Muscle of leg (tissue), 11 donors: ENCODE measurements around the gene SLC5A2. TPM values are rescaled to one million over a fixed set of nuclear protein-coding genes. Genes with fewer than 3 reads are reported as not detected.

Experiments used
- DNase-seq: peaks from one replicate; pipeline ENCODE4 v3.0.0; 2013
- H3K27ac ChIP-seq: one replicate; pipeline ENCODE4 v1.5.1; 2013; ENCODE audit warnings: mild to moderate bottlenecking, low read length, control low read depth
- H3K27me3 ChIP-seq: one replicate; pipeline ENCODE4 v1.6.1; 2013; ENCODE audit warnings: low read length; ENCODE audit not compliant: control insufficient read depth, insufficient read depth
- H3K36me3 ChIP-seq: one replicate; pipeline ENCODE4 v1.6.1; 2013; ENCODE audit warnings: low read length; ENCODE audit not compliant: control insufficient read depth, insufficient read depth
- H3K4me1 ChIP-seq: one replicate; pipeline ENCODE4 v1.6.1; 2013; ENCODE audit warnings: low read length; ENCODE audit not compliant: control insufficient read depth, insufficient read depth
- H3K4me3 ChIP-seq: one replicate; pipeline ENCODE4 v1.5.1; 2013; ENCODE audit warnings: low read length, control low read depth
- H3K9me3 ChIP-seq: replicated peaks from 2 replicates; pipeline ENCODE4 v1.6.1; 2013; ENCODE audit warnings: low read depth, low read length; ENCODE audit not compliant: control insufficient read depth
- WGBS: methylation state at CpG from one replicate; pipeline ENCODE4 v1.1.5; 2013; ENCODE audit warnings: missing lambda C conversion rate; ENCODE audit not compliant: insufficient coverage; 5-methylcytosine and 5-hydroxymethylcytosine counted together
- polyA plus RNA-seq, 8 donors: library from polyadenylated mRNA; unstranded; fragments of 120-200 nt; gene quantifications; one replicate each; pipeline versions ENCODE4 v1.2.1 to v1.2.3, GENCODE V29; 2013; ENCODE audit warnings: inconsistent platforms in 1 of 8, low replicate concordance in 1 of 8; ENCODE audit not compliant: insufficient read length in 8 of 8, insufficient read depth in 1 of 8
- total RNA-seq: library from RNA; stranded (reverse); fragments of 120-200 nt; gene quantifications from one replicate; pipeline ENCODE4 v1.2.4, GENCODE V29; 2013

The SLC5A2 gene
- total and polyA plus RNA-seq, 9 donors: 0.44 to 11.6 (median 8.7) TPM

DNA sequence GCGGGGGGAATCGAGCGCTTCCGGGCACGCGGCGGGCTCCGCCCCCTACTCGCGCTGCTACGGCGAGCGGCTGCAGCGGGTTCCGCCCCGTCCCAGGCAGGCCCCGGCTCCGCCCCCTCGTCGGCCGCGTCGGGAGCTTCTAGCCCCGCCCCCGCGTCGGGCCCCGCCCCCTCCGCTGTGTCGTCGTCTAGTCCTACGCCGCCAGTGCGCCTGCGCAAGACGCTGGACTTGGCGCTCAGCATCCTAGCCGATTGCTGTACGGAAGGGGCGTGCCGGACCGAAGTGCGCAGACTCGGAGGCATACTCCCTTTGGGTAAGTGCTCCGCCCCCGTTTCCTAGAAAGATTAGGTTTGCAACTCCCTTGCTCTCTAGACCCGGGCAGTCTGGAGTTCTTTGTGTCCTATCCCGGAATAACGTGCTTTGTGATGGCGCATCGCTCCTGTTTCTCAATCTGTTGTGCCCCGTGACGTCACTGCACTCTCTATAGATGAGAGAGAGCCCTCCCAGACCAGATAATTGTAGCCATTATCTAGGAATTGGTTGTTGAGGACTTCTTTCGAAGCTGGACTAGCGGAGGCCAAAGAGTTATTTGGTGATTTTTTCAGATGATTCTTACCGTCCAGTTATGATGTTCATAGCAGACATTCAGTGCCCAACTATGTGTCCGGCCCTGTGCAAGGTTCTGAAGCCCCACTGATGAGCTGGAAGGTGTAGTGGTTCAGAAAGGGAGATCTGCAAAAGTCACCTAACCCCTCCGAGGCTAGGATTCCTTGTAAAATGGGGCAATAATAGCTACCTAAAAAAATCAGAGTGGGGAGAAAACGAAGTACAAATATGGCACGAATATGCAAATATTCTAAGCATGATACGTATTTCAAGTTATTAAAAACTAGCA, 23.0 kb upstream of the SLC5A2 start:
- Histone ChIP-seq H3K9me3 (no peaks in the 10 kb centered on the region), H3K27ac (peak overlapping the region; percentile 99), H3K36me3 (peaks cover 41% of the 10 kb centered on the region), H3K4me3 (peak overlapping the region; percentile 89), H3K27me3 (no peaks in the 10 kb centered on the region), H3K4me1 (peaks cover 40% of the 10 kb centered on the region)
- DNase-seq: peak; percentile 100
- under 1% methylated on average over 55 of the region's 61 CpGs for WGBS

DNA sequence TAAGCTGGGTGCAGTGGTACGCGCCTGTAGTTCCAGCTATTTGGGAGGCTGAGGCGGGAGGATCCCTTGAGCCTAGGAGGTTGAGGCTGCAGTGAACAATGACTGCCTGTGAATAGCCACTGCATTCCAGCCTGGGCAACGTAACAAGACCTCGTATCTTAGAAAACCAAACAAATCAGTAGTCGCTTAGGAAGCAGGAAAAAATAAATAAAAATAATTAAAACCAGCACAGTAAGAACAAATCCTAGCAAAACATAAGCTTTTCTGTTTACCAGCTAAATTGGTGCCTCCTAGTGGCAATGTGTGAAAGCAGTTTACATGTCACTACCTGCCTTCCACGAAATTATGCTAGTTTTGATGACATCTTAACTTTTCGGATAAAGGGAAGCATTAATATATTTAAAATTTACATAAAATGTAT, 22.3 kb upstream of the SLC5A2 start:
- DNase-seq: peak; percentile 71
- no peak overlapping the region for H3K4me3 ChIP-seq
- WGBS: 100% methylated on average over 1 of the region's 8 CpGs
- peaks cover 42% of the 10 kb centered on the region for H3K36me3 ChIP-seq
- H3K27ac ChIP-seq: peak overlapping the region; percentile 96
- no peaks in the 10 kb centered on the region for H3K27me3 ChIP-seq
- H3K4me1 ChIP-seq: peaks cover 34% of the 10 kb centered on the region
- no peaks in the 10 kb centered on the region for H3K9me3 ChIP-seq

- Histone ChIP-seq H3K9me3 (no peaks in the 10 kb centered on the region), H3K4me3 (no peak overlapping the region), H3K4me1 (peaks cover 30% of the 10 kb centered on the region), H3K36me3 (peaks cover 47% of the 10 kb centered on the region), H3K27me3 (no peaks in the 10 kb centered on the region), H3K27ac (no peak overlapping the region)
- 84% methylated on average over 4 of the region's 10 CpGs for WGBS
- DNase-seq: no peak
Measured at GRCh38 chr16:31461201-31461920, 21.6 kb upstream of the SLC5A2 start.

- WGBS: 92% methylated on average over 34 of the region's 35 CpGs
- no peak for DNase-seq
- H3K36me3 ChIP-seq: peaks cover 46% of the 10 kb centered on the region
- H3K9me3 ChIP-seq: no peaks in the 10 kb centered on the region
- no peak overlapping the region for H3K4me3 ChIP-seq
- H3K27me3 ChIP-seq: no peaks in the 10 kb centered on the region
- peaks cover 26% of the 10 kb centered on the region for H3K4me1 ChIP-seq
- no peak overlapping the region for H3K27ac ChIP-seq
Measured at GRCh38 chr16:31461921-31462804, 20.8 kb upstream of the SLC5A2 start.

DNA sequence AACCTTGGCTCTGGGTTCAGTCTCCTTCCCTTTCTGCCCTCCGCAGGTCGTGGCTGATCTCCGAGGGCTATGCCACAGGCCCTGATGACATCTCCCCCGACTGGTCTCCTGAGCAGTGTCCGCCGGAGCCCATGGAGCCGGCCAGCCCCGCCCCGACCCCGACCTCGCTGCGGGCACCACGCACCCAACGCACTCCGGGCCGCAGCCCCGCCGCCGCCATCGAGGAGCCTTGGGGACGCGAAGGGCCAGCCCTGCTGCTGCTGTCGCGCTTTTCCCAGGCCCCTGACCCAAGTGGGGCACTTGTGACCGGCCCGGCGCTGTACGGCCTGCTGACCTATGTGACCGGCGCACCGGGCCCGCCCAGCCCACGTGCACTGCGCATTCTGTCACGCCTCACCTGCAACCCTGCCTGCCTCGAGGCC, 18.6 kb upstream of the SLC5A2 start:
- Histone ChIP-seq H3K9me3 (no peaks in the 10 kb centered on the region), H3K27me3 (no peaks in the 10 kb centered on the region), H3K27ac (no peak overlapping the region), H3K4me3 (no peak overlapping the region), H3K36me3 (peaks cover 49% of the 10 kb centered on the region), H3K4me1 (peaks cover 13% of the 10 kb centered on the region)
- no peak for DNase-seq
- 93% methylated on average over 36 of the region's 36 CpGs for WGBS

DNA sequence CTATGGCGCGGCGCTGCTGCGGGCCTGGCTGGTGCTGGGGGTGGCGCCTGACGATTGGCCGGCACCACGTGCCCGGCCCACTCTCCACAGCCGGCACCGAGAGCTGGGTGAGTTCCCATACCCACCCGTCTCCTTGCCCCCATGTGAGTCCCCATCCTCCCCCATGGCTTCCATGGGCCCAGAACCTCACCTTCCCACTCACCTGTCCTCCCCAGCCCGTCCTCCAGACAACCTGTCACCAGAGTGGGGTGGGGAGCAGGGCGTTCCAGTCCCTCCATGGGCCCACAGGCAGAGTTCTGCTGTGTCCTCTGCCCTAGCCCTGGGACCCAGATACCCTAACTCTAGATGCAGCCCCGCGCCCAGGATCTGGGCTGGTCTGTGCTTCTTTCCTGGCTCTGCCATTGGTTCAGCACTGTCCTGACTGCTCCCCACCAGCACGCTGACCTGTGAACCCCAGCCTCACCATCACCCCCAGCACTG, 18.1 kb upstream of the SLC5A2 start:
- no peak overlapping the region for H3K27ac ChIP-seq
- H3K4me1 ChIP-seq: peaks cover 13% of the 10 kb centered on the region
- peaks cover 49% of the 10 kb centered on the region for H3K36me3 ChIP-seq
- no peak overlapping the region for H3K4me3 ChIP-seq
- no peaks in the 10 kb centered on the region for H3K27me3 ChIP-seq
- no peaks in the 10 kb centered on the region for H3K9me3 ChIP-seq
- no peak for DNase-seq
- WGBS: 83% methylated on average over 9 of the region's 17 CpGs

GRCh38 chr16:31465788-31466370, 17.0 kb upstream of the SLC5A2 start:
- H3K9me3 ChIP-seq: no peaks in the 10 kb centered on the region
- no peaks in the 10 kb centered on the region for H3K27me3 ChIP-seq
- 86% methylated on average over 14 of the region's 20 CpGs for WGBS
- DNase-seq: no peak
- H3K4me1 ChIP-seq: peaks cover 9% of the 10 kb centered on the region
- H3K27ac ChIP-seq: no peak overlapping the region
- peaks cover 49% of the 10 kb centered on the region for H3K36me3 ChIP-seq
- no peak overlapping the region for H3K4me3 ChIP-seq

- Histone ChIP-seq H3K4me1 (peaks cover 11% of the 10 kb centered on the region), H3K4me3 (no peak overlapping the region), H3K9me3 (no peaks in the 10 kb centered on the region), H3K36me3 (peaks cover 49% of the 10 kb centered on the region), H3K27ac (no peak overlapping the region), H3K27me3 (no peaks in the 10 kb centered on the region)
- no peak for DNase-seq
- 94% methylated on average over 14 of the region's 18 CpGs for WGBS
Measured at GRCh38 chr16:31466381-31466841, 16.5 kb upstream of the SLC5A2 start.

GRCh38 chr16:31467151-31467773, 15.7 kb upstream of the SLC5A2 start:
- Histone ChIP-seq H3K27ac (peak overlapping the region; percentile 35), H3K9me3 (no peaks in the 10 kb centered on the region), H3K27me3 (no peaks in the 10 kb centered on the region), H3K4me1 (peaks cover 14% of the 10 kb centered on the region), H3K36me3 (peaks cover 44% of the 10 kb centered on the region), H3K4me3 (no peak overlapping the region)
- 64% methylated on average over 2 of the region's 5 CpGs for WGBS
- no peak for DNase-seq
